ENCODE data around the gene FKBP4.

GRCh38 chr12:2756756-2757155, 38.0 kb upstream of the FKBP4 start:
- TF ChIP-seq CREB1 (CRISPR knock-in tag; IDR thresholded peaks at IDR 0.05; ENCODE audit: low read depth) (no peak), CTCF (conservative IDR thresholded peaks at IDR 0.05; ENCODE audit: low read depth in 2 of 2) (no peak), EZH2phosphoT487 (IDR thresholded peaks at IDR 0.05; ENCODE audit: unreplicated experiment) (no peak), EZH2 (IDR thresholded peaks at IDR 0.05; ENCODE audit: low read depth, unreplicated experiment) (no peak), NANOG (IDR thresholded peaks at IDR 0.05; ENCODE audit: borderline replicate concordance) (no peak), POLR2AphosphoS5 (IDR thresholded peaks at IDR 0.05; ENCODE audit: low read depth) (no peak), ZNF114 (CRISPR knock-in tag; IDR thresholded peaks at IDR 0.05) (no peak), JUNB (IDR thresholded peaks at IDR 0.05; ENCODE audit: unreplicated experiment) (no peak)
- TF ChIP-seq, protein P1, sequence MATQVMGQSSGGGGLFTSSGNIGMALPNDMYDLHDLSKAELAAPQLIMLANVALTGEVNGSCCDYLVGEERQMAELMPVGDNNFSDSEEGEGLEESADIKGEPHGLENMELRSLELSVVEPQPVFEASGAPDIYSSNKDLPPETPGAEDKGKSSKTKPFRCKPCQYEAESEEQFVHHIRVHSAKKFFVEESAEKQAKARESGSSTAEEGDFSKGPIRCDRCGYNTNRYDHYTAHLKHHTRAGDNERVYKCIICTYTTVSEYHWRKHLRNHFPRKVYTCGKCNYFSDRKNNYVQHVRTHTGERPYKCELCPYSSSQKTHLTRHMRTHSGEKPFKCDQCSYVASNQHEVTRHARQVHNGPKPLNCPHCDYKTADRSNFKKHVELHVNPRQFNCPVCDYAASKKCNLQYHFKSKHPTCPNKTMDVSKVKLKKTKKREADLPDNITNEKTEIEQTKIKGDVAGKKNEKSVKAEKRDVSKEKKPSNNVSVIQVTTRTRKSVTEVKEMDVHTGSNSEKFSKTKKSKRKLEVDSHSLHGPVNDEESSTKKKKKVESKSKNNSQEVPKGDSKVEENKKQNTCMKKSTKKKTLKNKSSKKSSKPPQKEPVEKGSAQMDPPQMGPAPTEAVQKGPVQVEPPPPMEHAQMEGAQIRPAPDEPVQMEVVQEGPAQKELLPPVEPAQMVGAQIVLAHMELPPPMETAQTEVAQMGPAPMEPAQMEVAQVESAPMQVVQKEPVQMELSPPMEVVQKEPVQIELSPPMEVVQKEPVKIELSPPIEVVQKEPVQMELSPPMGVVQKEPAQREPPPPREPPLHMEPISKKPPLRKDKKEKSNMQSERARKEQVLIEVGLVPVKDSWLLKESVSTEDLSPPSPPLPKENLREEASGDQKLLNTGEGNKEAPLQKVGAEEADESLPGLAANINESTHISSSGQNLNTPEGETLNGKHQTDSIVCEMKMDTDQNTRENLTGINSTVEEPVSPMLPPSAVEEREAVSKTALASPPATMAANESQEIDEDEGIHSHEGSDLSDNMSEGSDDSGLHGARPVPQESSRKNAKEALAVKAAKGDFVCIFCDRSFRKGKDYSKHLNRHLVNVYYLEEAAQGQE (IDR thresholded peaks at IDR 0.05; ENCODE audit: unreplicated experiment), result no peak
- TF ChIP-seq, protein P2, sequence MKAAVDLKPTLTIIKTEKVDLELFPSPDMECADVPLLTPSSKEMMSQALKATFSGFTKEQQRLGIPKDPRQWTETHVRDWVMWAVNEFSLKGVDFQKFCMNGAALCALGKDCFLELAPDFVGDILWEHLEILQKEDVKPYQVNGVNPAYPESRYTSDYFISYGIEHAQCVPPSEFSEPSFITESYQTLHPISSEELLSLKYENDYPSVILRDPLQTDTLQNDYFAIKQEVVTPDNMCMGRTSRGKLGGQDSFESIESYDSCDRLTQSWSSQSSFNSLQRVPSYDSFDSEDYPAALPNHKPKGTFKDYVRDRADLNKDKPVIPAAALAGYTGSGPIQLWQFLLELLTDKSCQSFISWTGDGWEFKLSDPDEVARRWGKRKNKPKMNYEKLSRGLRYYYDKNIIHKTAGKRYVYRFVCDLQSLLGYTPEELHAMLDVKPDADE (IDR thresholded peaks at IDR 0.05), result no peak
- TF ChIP-seq, protein P3, sequence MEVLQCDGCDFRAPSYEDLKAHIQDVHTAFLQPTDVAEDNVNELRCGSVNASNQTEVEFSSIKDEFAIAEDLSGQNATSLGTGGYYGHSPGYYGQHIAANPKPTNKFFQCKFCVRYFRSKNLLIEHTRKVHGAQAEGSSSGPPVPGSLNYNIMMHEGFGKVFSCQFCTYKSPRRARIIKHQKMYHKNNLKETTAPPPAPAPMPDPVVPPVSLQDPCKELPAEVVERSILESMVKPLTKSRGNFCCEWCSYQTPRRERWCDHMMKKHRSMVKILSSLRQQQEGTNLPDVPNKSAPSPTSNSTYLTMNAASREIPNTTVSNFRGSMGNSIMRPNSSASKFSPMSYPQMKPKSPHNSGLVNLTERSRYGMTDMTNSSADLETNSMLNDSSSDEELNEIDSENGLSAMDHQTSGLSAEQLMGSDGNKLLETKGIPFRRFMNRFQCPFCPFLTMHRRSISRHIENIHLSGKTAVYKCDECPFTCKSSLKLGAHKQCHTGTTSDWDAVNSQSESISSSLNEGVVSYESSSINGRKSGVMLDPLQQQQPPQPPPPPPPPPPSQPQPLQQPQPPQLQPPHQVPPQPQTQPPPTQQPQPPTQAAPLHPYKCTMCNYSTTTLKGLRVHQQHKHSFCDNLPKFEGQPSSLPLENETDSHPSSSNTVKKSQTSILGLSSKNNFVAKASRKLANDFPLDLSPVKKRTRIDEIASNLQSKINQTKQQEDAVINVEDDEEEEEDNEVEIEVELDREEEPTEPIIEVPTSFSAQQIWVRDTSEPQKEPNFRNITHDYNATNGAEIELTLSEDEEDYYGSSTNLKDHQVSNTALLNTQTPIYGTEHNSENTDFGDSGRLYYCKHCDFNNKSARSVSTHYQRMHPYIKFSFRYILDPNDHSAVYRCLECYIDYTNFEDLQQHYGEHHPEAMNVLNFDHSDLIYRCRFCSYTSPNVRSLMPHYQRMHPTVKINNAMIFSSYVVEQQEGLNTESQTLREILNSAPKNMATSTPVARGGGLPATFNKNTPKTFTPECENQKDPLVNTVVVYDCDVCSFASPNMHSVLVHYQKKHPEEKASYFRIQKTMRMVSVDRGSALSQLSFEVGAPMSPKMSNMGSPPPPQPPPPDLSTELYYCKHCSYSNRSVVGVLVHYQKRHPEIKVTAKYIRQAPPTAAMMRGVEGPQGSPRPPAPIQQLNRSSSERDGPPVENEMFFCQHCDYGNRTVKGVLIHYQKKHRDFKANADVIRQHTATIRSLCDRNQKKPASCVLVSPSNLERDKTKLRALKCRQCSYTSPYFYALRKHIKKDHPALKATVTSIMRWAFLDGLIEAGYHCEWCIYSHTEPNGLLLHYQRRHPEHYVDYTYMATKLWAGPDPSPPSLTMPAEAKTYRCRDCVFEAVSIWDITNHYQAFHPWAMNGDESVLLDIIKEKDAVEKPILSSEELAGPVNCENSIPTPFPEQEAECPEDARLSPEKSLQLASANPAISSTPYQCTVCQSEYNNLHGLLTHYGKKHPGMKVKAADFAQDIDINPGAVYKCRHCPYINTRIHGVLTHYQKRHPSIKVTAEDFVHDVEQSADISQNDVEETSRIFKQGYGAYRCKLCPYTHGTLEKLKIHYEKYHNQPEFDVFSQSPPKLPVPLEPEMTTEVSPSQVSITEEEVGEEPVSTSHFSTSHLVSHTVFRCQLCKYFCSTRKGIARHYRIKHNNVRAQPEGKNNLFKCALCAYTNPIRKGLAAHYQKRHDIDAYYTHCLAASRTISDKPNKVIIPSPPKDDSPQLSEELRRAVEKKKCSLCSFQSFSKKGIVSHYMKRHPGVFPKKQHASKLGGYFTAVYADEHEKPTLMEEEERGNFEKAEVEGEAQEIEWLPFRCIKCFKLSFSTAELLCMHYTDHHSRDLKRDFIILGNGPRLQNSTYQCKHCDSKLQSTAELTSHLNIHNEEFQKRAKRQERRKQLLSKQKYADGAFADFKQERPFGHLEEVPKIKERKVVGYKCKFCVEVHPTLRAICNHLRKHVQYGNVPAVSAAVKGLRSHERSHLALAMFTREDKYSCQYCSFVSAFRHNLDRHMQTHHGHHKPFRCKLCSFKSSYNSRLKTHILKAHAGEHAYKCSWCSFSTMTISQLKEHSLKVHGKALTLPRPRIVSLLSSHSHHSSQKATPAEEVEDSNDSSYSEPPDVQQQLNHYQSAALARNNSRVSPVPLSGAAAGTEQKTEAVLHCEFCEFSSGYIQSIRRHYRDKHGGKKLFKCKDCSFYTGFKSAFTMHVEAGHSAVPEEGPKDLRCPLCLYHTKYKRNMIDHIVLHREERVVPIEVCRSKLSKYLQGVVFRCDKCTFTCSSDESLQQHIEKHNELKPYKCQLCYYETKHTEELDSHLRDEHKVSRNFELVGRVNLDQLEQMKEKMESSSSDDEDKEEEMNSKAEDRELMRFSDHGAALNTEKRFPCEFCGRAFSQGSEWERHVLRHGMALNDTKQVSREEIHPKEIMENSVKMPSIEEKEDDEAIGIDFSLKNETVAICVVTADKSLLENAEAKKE (CRISPR knock-in tag; IDR thresholded peaks at IDR 0.05), result no peak

All from GM23338 (cell line).